Neural cell (in vitro differentiated cells): ENCODE data around the gene LRRC4.

Experiments used
- CTCF ChIP-seq: fragments of 450-650 bp; IDR thresholded peaks from 2 replicates; pipeline ENCODE4 v1.5.1; 2014; ENCODE audit warnings: antibody characterized with exemption, mild to moderate bottlenecking, moderate library complexity; ENCODE audit not compliant: poor library complexity, severe bottlenecking
- EZH2 ChIP-seq: fragments of 200-600, 300-800 bp; shearing (Covaris generic), sonication (generic); IDR thresholded peaks from 2 replicates; pipeline ENCODE4 v1.6.1; 2014; ENCODE audit warnings: antibody characterized with exemption, low read length, borderline replicate concordance, mild to moderate bottlenecking; ENCODE audit not compliant: insufficient read depth, poor library complexity, severe bottlenecking
- MXI1 ChIP-seq: fragments of 450-650 bp; conservative IDR thresholded peaks from 2 replicates; pipeline ENCODE4 v1.6.1; 2014; ENCODE audit warnings: antibody characterized with exemption, mild to moderate bottlenecking; ENCODE audit not compliant: poor library complexity, severe bottlenecking
- RAD21 ChIP-seq: fragments of 450-650 bp; conservative IDR thresholded peaks from 2 replicates; pipeline ENCODE4 v1.6.1; 2014; ENCODE audit warnings: antibody characterized with exemption, mild to moderate bottlenecking, moderate library complexity
- REST ChIP-seq: IDR thresholded peaks from 2 replicates; pipeline ENCODE4 v1.6.1; 2012; ENCODE audit warnings: borderline replicate concordance
- SMC3 ChIP-seq: fragments of 450-650 bp; conservative IDR thresholded peaks from 2 replicates; pipeline ENCODE4 v1.6.1; 2014; ENCODE audit warnings: antibody characterized with exemption, mild to moderate bottlenecking, moderate library complexity; ENCODE audit not compliant: poor library complexity

DNA sequence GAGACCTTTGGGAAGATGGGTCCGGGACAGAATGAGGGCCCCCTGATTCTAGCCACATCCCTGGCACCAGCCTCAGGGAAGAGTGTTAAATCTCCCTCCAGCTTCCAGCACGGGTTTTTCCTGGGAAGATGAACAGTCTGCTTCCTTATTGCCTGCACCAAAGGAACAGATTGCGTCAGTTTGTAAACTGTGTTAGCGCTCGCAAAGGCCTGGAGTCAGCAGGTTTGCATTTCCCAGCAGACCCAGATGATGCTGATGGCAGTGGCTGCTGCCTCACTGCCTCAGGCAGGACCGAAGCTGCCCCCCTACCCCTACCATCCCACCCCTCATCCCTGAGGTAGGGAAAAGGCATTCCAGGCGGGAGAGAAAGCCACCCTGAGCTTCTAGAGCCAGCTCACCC lies 34.6 kb upstream of the LRRC4 start:
- TF ChIP-seq EZH2 (no peak), REST (no peak), RAD21 (no peak), SMC3 (no peak), CTCF (no peak), MXI1 (no peak)
